H9 (cell line): ENCODE results near the gene NRCAM. TPM values are rescaled to one million over a fixed set of nuclear protein-coding genes. Genes with fewer than 3 reads are reported as not detected.
A peak's percentile ranks its signal among the peaks of the same experiment; 100 is the strongest.

Source experiments
- DNase-seq: peaks from one replicate; pipeline ENCODE4 v3.0.0-alpha.2; 2017
- H2AFZ ChIP-seq: one replicate; pipeline ENCODE4 v1.6.1; 2013; ENCODE audit warnings: mild to moderate bottlenecking, low read length, control low read depth, moderate library complexity
- H2AK5ac ChIP-seq: 2 replicates; pipeline ENCODE4 v1.6.1; 2013; ENCODE audit warnings: low read length, control low read depth, mixed read lengths; ENCODE audit not compliant: insufficient read length
- H2BK120ac ChIP-seq: one replicate; pipeline ENCODE4 v1.6.1; 2013; ENCODE audit warnings: low read depth, mild to moderate bottlenecking, low read length, control low read depth, inconsistent platforms; ENCODE audit not compliant: poor library complexity, severe bottlenecking
- H2BK12ac ChIP-seq: 2 replicates; pipeline ENCODE4 v1.6.1; 2013; ENCODE audit warnings: low read length, control low read depth, mixed read lengths, low read depth; ENCODE audit not compliant: insufficient read length
- H2BK15ac ChIP-seq: 2 replicates; pipeline ENCODE4 v1.6.1; 2013; ENCODE audit warnings: low read depth, low read length, control low read depth
- H2BK20ac ChIP-seq: one replicate; pipeline ENCODE4 v1.6.1; 2013; ENCODE audit warnings: low read depth, mild to moderate bottlenecking, low read length, control low read depth, inconsistent platforms; ENCODE audit not compliant: poor library complexity, severe bottlenecking
- H2BK5ac ChIP-seq: 2 replicates; pipeline ENCODE4 v1.6.1; 2013; ENCODE audit warnings: low read length, control low read depth, mixed read lengths; ENCODE audit not compliant: insufficient read length
- H3K14ac ChIP-seq: 2 replicates; pipeline ENCODE4 v1.6.1; 2013; ENCODE audit warnings: low read length, control low read depth; ENCODE audit not compliant: insufficient read depth
- H3K18ac ChIP-seq: 2 replicates; pipeline ENCODE4 v1.6.1; 2013; ENCODE audit warnings: low read depth, mild to moderate bottlenecking, mixed read lengths, low read length, control low read depth; ENCODE audit not compliant: insufficient read length
- H3K23ac ChIP-seq: 2 replicates; pipeline ENCODE4 v1.6.1; 2013; ENCODE audit warnings: low read length, control low read depth, mixed read lengths, low read depth; ENCODE audit not compliant: insufficient read length
- H3K23me2 ChIP-seq: 2 replicates; pipeline ENCODE4 v1.6.1; 2013; ENCODE audit warnings: low read depth, mild to moderate bottlenecking, mixed read lengths, low read length, control low read depth; ENCODE audit not compliant: insufficient read length, poor library complexity, severe bottlenecking
- H3K27ac ChIP-seq: 2 replicates; pipeline ENCODE4 v1.5.1; 2013; ENCODE audit warnings: low read length, control low read depth, mixed read lengths, low read depth; ENCODE audit not compliant: insufficient read length
- H3K27me3 ChIP-seq: 2 replicates; pipeline ENCODE4 v1.6.1; 2013; ENCODE audit warnings: low read length, control low read depth, inconsistent platforms; ENCODE audit not compliant: insufficient read depth
- H3K4ac ChIP-seq: 2 replicates; pipeline ENCODE4 v1.6.1; 2013; ENCODE audit warnings: low read depth, mild to moderate bottlenecking, control low read depth, inconsistent platforms, low read length, moderate library complexity
- H3K4me1 ChIP-seq: 2 replicates; pipeline ENCODE4 v1.6.1; 2013; ENCODE audit warnings: low read length, control low read depth, inconsistent platforms; ENCODE audit not compliant: insufficient read depth
- H3K4me2 ChIP-seq: 2 replicates; pipeline ENCODE4 v1.6.1; 2013; ENCODE audit warnings: low read length, control low read depth, mixed read lengths; ENCODE audit not compliant: insufficient read length, insufficient read depth
- H3K56ac ChIP-seq: 2 replicates; pipeline ENCODE4 v1.6.1; 2013; ENCODE audit warnings: low read depth, mild to moderate bottlenecking, mixed read lengths, low read length, control low read depth; ENCODE audit not compliant: insufficient read length
- H3K79me1 ChIP-seq: 2 replicates; pipeline ENCODE4 v1.6.1; 2013; ENCODE audit warnings: low read depth, mild to moderate bottlenecking, moderate library complexity, low read length, control low read depth, inconsistent platforms; ENCODE audit not compliant: insufficient read depth, poor library complexity, severe bottlenecking
- H3K79me2 ChIP-seq: 2 replicates; pipeline ENCODE4 v1.6.1; 2013; ENCODE audit warnings: low read length, control low read depth, inconsistent platforms; ENCODE audit not compliant: insufficient read depth
- H3K9ac ChIP-seq: 2 replicates; pipeline ENCODE4 v1.6.1; 2013; ENCODE audit warnings: low read length, control low read depth, mixed read lengths; ENCODE audit not compliant: insufficient read length; ENCODE audit errors: extremely low read depth
- H3K9me3 ChIP-seq: one replicate; pipeline ENCODE4 v1.6.1; 2013; ENCODE audit warnings: low read depth, low read length, inconsistent platforms; ENCODE audit not compliant: control insufficient read depth
- H3T11ph ChIP-seq: one replicate; pipeline ENCODE4 v1.6.1; 2013; ENCODE audit warnings: mild to moderate bottlenecking, low read length, control low read depth, inconsistent platforms
- H4K20me1 ChIP-seq: one replicate; pipeline ENCODE4 v1.6.1; 2013; ENCODE audit not compliant: control insufficient read depth, insufficient read length, insufficient read depth
- H4K5ac ChIP-seq: 2 replicates; pipeline ENCODE4 v1.6.1; 2013; ENCODE audit warnings: low read depth, mild to moderate bottlenecking, mixed read lengths, low read length, control low read depth; ENCODE audit not compliant: insufficient read length
- H4K8ac ChIP-seq: replicated peaks from 2 replicates; pipeline ENCODE4 v1.6.1; 2013; ENCODE audit warnings: low read length, control low read depth, mixed read lengths, low read depth; ENCODE audit not compliant: insufficient read length
- H4K91ac ChIP-seq: 2 replicates; pipeline ENCODE4 v1.6.1; 2013; ENCODE audit warnings: low read depth, mild to moderate bottlenecking, moderate library complexity, mixed read lengths, low read length, control low read depth; ENCODE audit not compliant: insufficient read length
- H3K27ac Mint-ChIP-seq, 3 experiments: 2 replicates in 2 of 3; 3 replicates in 1 of 3; pipeline ENCODE4 v1.8.0; 2020 to 2021; ENCODE audit warnings: mixed read lengths in 3 of 3, mild to moderate bottlenecking in 1 of 3, moderate library complexity in 1 of 3
- H3K27me3 Mint-ChIP-seq: 2 replicates; pipeline ENCODE4 v1.8.0; 2021; ENCODE audit warnings: low read depth, mild to moderate bottlenecking, moderate library complexity, mixed read lengths
- H3K36me3 Mint-ChIP-seq, 3 experiments: 2 replicates in 2 of 3; 3 replicates in 1 of 3; pipeline ENCODE4 v1.8.0; 2020 to 2021; ENCODE audit warnings: low read depth in 3 of 3, mixed read lengths in 3 of 3; ENCODE audit not compliant: insufficient read depth in 1 of 3
- H3K4me1 Mint-ChIP-seq, 2 experiments: 2 replicates each; pipeline ENCODE4 v1.8.0; 2020; ENCODE audit warnings: mixed read lengths in 2 of 2
- H3K4me3 Mint-ChIP-seq, 2 experiments: 2 replicates in 1 of 2; 3 replicates in 1 of 2; pipeline ENCODE4 v1.8.0; 2020 to 2021; ENCODE audit warnings: mild to moderate bottlenecking in 2 of 2, mixed read lengths in 2 of 2, moderate library complexity in 1 of 2
- H3K9me3 Mint-ChIP-seq, 2 experiments: 2 replicates in 1 of 2; 3 replicates in 1 of 2; pipeline ENCODE4 v1.8.0; 2020; ENCODE audit warnings: mild to moderate bottlenecking in 2 of 2, mixed read lengths in 2 of 2, moderate library complexity in 1 of 2
- WGBS: extraction: QIAGEN DNeasy Blood & Tissue Kit; methylation state at CpG from one replicate; pipeline ENCODE4 v1.1.7; 2013; ENCODE audit warnings: missing lambda C conversion rate, low lambda C conversion rate, mixed read lengths; ENCODE audit not compliant: insufficient read length; ENCODE audit errors: extremely low coverage; 5-methylcytosine and 5-hydroxymethylcytosine counted together
- total RNA-seq: library from RNA; stranded (reverse); gene quantifications from 2 replicates; pipeline ENCODE4 v1.2.1, GENCODE V29; 2021
- TF ChIP-seq, protein P1 (sequence below): fragments of 200-600 bp; sonication (generic); conservative IDR thresholded peaks from 3 replicates; pipeline ENCODE4 v1.8.0; 2021; ENCODE audit warnings: antibody characterized with exemption, mild to moderate bottlenecking

The NRCAM gene
- total RNA-seq, 1 experiment from 2014 or later: 2.3 TPM

DNA sequence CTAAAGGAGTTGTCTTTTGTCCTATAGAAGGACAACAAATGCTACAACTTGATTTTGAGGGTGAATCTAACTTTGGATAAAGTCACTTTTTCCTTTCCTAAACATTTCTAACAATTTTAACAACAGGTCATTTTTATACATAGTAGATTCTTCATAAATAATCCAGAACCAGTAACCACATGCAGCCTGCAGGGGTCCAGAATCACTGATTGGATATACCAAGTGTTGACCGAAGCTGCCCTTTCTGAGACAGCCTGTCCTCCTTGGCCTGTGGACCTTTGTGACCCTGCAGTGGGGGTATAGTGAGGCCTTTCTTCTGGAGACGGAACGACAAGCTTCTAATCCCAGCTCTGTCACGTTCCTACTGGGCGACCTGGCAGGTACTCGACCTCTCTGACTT lies 291.3 kb downstream of the NRCAM start:
- no peak overlapping the region for H2BK15ac ChIP-seq
- no peak overlapping the region for H2BK5ac ChIP-seq
- H4K5ac ChIP-seq: no peak overlapping the region
- no peak overlapping the region for H3K23ac ChIP-seq
- H3K27ac Mint-ChIP-seq: no peak overlapping the region
- H3K14ac ChIP-seq: no peak overlapping the region
- no peak overlapping the region for H4K91ac ChIP-seq
- H3K4me3 Mint-ChIP-seq: no peak overlapping the region
- no peak overlapping the region for H3K27ac ChIP-seq
- H3K23me2 ChIP-seq: no peaks in the 10 kb centered on the region
- H4K20me1 ChIP-seq: no peaks in the 10 kb centered on the region
- no peaks in the 10 kb centered on the region for H3K27me3 Mint-ChIP-seq
- H3K79me1 ChIP-seq: no peaks in the 10 kb centered on the region
- no peak overlapping the region for H3K56ac ChIP-seq
- H3K4ac ChIP-seq: no peak overlapping the region
- no peaks in the 10 kb centered on the region for H3K79me2 ChIP-seq
- no peaks in the 10 kb centered on the region for H3K9me3 Mint-ChIP-seq
- WGBS: no CpG with 5 or more reads among the region's 6 CpGs
- no peaks in the 10 kb centered on the region for H3K27me3 ChIP-seq
- no peak overlapping the region for H2BK20ac ChIP-seq
- no peak overlapping the region for H2BK12ac ChIP-seq
- H3K4me1 ChIP-seq: no peaks in the 10 kb centered on the region
- H4K8ac ChIP-seq: no peak overlapping the region
- TF ChIP-seq, protein P1, sequence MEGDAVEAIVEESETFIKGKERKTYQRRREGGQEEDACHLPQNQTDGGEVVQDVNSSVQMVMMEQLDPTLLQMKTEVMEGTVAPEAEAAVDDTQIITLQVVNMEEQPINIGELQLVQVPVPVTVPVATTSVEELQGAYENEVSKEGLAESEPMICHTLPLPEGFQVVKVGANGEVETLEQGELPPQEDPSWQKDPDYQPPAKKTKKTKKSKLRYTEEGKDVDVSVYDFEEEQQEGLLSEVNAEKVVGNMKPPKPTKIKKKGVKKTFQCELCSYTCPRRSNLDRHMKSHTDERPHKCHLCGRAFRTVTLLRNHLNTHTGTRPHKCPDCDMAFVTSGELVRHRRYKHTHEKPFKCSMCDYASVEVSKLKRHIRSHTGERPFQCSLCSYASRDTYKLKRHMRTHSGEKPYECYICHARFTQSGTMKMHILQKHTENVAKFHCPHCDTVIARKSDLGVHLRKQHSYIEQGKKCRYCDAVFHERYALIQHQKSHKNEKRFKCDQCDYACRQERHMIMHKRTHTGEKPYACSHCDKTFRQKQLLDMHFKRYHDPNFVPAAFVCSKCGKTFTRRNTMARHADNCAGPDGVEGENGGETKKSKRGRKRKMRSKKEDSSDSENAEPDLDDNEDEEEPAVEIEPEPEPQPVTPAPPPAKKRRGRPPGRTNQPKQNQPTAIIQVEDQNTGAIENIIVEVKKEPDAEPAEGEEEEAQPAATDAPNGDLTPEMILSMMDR: peak; percentile 23; the same call in 2 of the 3 replicates
- no peak for DNase-seq
- no peak overlapping the region for H3T11ph ChIP-seq
- no peak overlapping the region for H2AK5ac ChIP-seq
- no peak overlapping the region for H3K18ac ChIP-seq
- H2BK120ac ChIP-seq: no peak overlapping the region
- H3K4me1 Mint-ChIP-seq: peaks cover 7 to 8% of the 10 kb centered on the region in 2 experiments
- no peak overlapping the region for H2AFZ ChIP-seq
- H3K4me2 ChIP-seq: no peak overlapping the region
- H3K9me3 ChIP-seq: no peaks in the 10 kb centered on the region
- no peak overlapping the region for H3K9ac ChIP-seq
- no peaks in the 10 kb centered on the region; a peak in 1 of 7 replicates for H3K36me3 Mint-ChIP-seq
